GM19023 (cell line): ENCODE measurements around the gene ATMIN.

Source experiments
- ATAC-seq: cut with Tn5 transposase; IDR thresholded peaks from one replicate; pipeline ENCODE4 v1.9.1; 2021; ENCODE audit warnings: mild to moderate bottlenecking, moderate library complexity; ENCODE audit not compliant: unreplicated experiment

Gene ATMIN

GRCh38 chr16:81035398-81035974 is at the start of gene ATMIN:
Gene ATMIN, plus strand, starts transcription at chr16:81035842. Its CDS starts 29 bp downstream, at chr16:81035871.
- peak; percentile 91 for ATAC-seq

- ATAC-seq = no peak
Measured at GRCh38 chr16:80986557-80986956, 49.1 kb upstream of the ATMIN start.

- ATAC-seq = no peak
Measured at GRCh38 chr16:80988756-80989155, 46.9 kb upstream of the ATMIN start.

GRCh38 chr16:80989801-80990200 is 45.8 kb upstream of the ATMIN start:
- no peak for ATAC-seq

- no peak for ATAC-seq
Measured at GRCh38 chr16:80990577-80990976, 45.1 kb upstream of the ATMIN start.

- ATAC-seq = no peak
Measured at GRCh38 chr16:80990978-80991377, 44.7 kb upstream of the ATMIN start.

GRCh38 chr16:80991792-80992430 is 43.7 kb upstream of the ATMIN start:
- no peak for ATAC-seq

DNA sequence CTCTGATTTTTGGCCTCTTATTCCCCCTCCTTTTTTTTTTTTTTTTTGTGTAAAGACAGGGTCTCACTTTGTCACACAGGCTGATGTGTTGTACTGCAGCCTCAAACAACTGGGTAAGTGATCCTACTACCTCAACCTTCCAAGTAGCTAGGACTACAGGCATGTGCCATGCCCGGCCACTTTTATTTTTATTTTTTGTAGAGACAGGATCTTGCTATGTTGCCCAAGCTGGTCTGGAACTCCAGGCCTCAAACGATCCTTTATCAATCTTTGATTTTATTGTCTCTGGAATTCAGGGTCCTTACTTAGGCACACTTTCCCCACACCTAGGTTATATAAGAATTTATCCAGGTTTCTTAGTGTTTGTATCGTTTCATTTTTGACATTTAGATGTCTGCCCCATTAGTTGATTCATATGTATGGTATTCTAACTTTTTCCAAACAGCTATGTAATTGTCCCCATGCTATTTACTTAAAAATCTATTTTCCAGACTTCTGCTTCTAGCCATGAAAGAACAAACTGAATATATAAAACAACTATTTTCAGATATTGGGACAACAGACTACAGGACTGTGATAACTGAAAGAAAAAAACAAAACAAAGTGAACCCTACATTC is 42.9 kb upstream of the ATMIN start:
- ATAC-seq = no peak

- ATAC-seq = no peak
Measured at GRCh38 chr16:80993307-80993706, 42.3 kb upstream of the ATMIN start.

DNA sequence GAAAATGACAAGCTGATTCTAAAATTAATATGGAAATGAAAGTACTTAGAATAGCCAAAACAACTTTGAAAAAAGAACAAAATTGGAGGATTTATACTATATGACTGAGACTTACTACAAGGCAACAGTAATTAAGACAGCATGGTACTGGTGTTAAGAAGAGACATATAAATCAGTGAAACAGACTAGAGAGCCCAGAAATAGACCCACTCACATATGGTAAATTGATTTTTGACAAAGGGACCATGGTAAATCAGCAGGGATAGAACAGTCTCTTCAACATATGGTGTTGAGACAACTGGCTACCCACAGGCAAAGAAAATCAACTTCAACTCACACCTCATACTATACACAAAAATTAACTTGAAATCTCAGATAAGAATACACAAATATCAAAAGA is 41.8 kb upstream of the ATMIN start:
- ATAC-seq = no peak

- no peak for ATAC-seq
Measured at GRCh38 chr16:80994451-80994850, 41.2 kb upstream of the ATMIN start.

- peak; percentile 16 for ATAC-seq
Measured at GRCh38 chr16:80996688-80997138, 38.9 kb upstream of the ATMIN start.

- ATAC-seq = peak; percentile 56
Measured at GRCh38 chr16:80997139-80997798, 38.4 kb upstream of the ATMIN start.

DNA sequence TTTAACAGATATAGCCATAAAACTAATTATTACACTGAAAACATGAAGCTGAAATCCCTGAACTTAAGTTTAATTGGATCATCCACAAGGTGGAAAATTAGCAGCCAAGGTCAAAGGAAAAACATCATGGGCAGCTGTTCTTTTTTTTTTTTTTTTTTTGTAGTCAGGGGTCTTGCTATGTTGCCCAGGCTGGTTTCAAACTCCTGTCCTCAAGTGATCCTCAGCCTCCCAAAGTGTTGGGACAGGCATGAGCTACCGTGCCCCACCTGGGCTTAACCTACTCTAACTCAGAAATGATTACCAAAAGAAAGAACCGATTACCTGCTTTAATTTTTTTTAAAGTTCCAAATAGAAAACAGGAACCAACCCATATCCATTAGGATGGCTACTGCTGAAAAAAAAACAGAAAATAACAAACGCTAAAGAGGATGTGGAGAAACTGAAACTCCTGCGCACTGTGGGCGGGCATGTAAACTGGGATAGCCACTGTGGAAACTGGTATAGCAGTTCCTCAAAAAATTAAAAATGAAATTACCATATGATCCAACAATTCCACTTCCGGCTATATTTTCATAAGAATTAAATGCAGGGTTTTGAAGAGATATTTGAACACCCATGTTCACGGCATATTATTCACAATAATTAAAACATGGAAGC is 37.5 kb upstream of the ATMIN start:
- ATAC-seq = no peak

GRCh38 chr16:81000873-81001272 is 34.8 kb upstream of the ATMIN start:
- no peak for ATAC-seq

- no peak for ATAC-seq
Measured at GRCh38 chr16:81001330-81001729, 34.3 kb upstream of the ATMIN start.

DNA sequence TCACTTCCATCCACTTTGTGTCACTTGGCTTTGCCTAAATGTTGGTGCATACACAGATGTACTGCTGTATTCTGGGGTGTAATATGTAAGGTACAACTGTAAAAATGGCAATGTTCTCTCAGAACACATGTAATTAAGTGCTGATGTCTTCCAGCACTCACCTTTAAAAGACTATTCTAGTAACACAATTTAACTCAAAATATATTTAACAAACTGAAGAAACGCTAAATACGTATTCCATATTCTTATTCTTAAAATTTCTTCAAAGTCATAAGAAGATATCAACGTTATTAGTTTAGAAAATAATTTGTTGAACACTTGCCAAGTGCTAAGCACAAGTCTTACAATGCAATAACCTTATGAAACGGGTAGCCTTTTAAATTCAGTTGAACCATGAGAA is 32.6 kb upstream of the ATMIN start:
- ATAC-seq = no peak

GRCh38 chr16:81003610-81004460 is 31.8 kb upstream of the ATMIN start:
- ATAC-seq = no peak

GRCh38 chr16:81004646-81005353 is 30.8 kb upstream of the ATMIN start:
- no peak for ATAC-seq
